LoVo (cell line): ENCODE data around the gene ERC1.
A peak's percentile ranks its signal among the peaks of the same experiment; 100 is the strongest.

Experiments
- DNase-seq: peaks from one replicate; pipeline ENCODE4 v3.0.0-alpha.2; 2016; ENCODE audit warnings: low spot score

Gene ERC1

DNA sequence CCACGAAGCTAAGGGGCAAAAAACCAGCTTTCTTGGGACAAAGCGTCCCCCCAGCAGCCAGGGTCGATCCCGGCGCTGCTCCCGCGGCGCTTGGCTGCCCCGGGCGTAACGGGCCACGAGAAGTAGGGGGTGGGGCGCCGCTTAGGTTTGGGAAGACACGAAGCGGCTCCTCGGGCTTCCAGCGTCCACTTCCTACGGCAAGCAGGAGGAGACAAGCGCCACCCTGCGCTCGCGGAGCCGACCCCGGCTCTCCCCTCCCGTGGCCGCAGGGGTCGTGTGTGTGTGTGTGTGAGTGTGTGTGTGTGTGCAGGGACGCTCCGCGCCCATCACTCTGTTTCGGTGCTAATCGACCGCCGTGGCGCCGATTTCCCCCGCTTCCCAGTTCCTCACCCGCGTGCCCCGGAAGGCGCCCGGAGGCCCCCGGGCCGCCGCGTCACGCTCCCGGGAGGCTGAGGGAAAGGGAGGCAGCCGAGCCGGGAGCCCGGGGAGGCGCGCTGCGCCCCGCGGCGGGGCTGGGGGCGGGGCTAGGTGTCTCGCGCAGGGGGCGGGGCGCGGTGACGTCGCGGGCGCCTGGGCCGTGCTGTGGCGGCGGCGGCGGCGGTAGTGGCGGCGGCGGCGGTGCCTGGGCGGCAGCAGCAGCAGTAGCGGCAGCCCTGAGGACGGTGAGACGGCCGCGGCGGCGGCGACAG, at the start of gene ERC1:
Gene ERC1 (plus strand): TSS at position 563 of the 689 bp plus-strand sequence. CDS start 36,681 bp downstream, outside the sequence.
- peak; percentile 93 for DNase-seq

DNA sequence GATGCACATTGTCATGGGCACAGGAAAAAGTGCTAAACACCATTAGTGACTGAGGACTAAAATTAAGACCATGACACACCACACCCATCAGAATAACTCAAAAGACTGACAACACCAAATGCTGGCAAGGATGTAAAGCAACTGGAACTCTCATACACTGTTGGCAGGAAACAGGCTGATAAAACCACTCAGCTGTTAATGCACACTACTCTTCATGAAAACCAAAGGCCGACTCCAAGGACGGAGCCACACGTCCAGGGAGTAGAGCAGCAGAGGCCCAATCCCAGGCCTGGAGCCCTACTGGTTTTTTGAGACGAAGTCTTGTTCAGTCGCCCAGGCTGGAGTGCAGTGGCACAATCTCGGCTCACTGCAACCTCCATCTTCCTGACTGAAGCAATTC, 48.0 kb upstream of the ERC1 start:
- no peak for DNase-seq

DNA sequence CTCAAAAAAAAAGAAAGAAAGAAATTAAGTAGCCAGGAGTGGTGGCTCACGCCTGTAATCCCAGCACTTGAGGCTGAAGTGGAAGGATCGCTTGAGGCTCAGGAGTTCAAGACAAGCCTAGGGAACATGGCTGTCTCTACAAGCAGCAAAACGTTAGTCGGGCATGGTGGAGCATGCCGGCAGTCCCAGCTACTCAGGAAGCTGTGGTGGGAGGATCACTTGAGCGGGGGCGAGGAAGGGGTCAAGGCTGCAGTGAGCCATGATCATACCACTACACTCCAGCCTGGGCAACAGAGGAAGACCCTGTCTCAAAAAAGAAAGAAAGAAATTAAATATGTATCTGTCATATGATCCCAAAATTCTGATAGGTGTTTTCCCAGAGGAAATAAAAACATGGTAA, 46.8 kb upstream of the ERC1 start:
- no peak for DNase-seq

DNA sequence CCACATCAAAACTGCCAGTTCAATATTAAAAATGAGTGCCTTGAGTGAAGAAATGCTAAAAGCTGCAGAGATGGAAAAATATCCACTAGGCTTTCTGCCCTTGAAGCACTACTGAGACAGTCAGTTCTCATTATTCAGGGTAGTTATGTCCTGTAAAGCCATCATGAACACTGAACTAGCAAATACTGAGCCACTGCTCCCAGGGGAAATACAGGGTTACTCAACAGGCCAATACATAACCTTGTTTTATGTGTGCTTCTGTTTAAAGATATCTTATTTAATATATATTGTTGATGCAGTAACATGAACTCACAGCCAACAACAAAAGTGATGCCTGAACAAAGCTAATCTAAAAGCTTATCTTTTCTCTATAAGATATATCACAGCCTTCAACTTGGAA, 44.8 kb upstream of the ERC1 start:
- no peak for DNase-seq

DNA sequence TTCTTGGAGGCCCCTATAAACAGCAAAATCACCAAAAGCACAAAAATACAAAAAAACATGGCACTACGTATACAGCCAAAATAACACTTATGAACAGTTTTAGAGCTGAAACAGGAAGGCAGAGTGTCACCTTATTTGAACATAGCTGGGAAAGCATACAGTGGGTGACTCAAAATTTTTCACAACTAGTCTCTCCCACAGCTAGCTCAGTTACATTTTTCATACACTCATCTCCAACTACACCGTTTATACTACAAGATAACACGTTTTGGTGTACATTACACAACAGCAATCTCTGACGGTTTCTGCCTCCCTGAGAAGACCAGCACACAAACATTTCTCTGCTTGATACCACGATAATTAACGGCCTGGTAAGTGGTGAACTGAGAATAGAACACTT, 44.4 kb upstream of the ERC1 start:
- DNase-seq: no peak

DNA sequence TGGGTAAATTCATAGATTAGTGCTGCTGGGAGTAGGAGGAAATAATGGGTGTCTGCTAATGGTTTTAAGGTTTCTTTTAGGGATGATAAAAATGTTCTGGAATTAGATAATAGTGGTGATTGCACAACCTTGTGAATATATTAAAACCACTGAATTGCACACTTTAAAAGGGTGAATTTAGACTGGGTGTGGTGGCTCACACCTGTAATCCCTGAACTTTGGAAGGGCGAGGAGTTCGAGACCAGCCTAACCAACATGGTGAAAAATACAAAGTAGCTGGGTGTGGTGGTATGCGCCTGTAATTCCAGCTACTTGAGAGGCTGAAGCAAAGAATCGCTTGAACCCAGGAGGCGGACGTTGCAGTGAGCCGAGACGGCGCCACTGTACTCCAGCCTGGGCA, 42.8 kb upstream of the ERC1 start:
- DNase-seq: no peak

DNA sequence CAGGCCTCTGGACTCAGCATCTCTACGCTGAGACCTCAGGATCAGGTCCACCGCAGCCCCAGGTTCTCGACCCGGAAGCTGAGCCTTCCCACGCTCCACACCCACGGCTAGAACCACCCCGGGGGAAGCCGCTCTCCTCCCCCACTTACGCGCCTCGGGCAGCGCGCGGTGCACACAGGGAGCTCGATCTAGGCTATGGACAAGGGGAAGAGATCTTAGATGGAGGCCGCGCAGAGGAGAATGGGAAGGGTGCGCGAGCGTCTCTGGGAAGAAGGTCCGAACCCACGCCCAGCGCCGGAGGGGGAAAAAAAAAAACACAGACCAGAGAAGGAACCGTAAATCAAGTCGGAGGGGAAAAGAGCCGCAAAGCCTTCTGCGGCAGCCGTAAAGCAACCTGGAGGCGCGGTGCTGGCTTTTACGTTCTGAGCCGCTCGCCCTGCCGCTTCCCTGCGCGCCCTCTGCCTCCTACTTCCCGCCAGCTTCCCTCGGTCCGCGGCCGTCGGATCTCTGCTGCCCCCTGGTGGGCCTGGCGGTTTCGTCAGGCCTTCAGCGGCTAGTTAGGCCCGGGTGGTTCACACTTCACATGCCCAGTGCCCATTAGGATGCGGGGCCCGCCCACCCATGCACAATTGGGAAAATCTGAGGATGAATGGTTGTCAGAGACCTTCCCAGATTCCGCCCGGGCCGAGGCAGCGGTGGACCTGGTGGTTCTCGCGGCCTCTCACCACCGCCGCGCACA, 41.4 kb upstream of the ERC1 start, which contains the start of gene RAD52:
Gene RAD52 (minus strand): TSS at position 242 of the 739 bp plus-strand sequence. CDS start 16,636 bp downstream, outside the sequence.
- DNase-seq: peak; percentile 100

DNA sequence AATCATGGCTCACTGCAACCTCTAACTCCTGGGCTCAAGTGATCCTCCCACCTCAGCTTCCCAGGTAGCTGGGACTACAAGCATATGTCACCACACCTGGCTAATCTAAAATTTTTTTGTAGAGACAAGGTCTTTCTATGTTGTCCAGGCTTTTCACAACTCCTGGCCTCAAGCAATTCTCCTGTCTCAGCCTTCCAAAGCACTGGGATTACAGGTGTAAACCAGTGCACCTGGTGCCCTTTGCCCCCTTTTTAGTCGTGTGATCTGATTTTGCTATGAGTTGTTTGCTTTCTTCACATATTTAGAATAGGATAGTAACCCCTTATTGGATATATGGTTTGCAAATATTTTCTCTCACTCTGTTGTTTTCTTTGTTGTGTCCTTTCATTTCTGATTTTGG, 39.8 kb upstream of the ERC1 start:
- no peak for DNase-seq

DNA sequence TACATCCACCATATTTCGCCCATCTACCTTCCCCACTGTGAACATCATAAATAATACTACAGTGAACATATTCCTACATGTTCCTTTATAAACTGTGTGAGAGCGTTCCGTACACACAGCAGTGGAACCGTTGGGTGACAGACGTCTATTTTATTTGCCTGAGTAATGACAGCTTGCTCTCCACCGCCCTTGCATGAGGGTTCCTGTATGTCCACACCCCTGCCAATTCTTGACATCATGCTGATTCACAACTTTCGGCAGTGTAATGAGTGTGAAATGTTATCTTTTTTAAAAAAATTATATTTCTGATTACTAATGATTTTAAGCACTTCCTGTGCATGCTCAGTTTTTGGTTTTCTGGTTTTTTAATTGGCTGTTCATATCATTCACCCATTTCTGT, 37.2 kb upstream of the ERC1 start:
- peak; percentile 38 for DNase-seq

DNA sequence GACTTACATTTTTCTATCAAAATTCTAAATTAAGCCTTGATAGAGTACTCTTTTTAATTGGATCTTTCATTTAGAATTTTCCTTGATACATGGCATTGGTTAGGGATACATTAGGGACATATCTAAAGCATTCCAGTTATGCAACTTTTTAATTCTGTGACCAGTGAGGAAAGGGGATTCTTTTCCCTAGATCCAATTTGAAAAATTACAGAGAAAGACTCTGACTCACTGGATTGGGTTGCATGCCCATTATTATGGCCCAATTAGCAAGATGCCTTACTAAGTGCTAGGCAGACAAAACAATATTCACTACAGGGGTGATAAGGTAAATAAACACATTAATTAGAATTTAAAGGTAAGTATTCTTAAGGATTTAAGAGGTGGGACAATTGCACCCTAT, 36.3 kb upstream of the ERC1 start:
- no peak for DNase-seq

DNA sequence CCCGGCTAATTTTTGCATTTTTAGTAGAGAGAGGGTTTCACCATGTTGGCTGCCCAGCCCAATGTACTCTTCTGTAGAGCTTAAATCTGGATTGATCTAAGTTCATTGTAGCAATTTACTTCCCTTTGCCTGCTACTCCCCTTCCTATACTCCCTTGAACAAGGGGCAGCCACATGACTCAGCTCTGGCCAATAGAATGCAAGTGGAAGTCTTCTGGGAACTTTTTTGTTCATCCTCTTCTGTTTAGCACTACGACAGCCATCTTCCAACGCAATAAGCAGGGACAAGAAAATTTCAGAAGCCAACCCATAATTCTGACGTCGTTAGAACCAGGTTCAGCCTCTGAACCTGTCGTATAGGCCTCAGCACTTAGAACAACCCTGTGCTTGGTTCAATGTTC, 35.1 kb upstream of the ERC1 start:
- DNase-seq: no peak

DNA sequence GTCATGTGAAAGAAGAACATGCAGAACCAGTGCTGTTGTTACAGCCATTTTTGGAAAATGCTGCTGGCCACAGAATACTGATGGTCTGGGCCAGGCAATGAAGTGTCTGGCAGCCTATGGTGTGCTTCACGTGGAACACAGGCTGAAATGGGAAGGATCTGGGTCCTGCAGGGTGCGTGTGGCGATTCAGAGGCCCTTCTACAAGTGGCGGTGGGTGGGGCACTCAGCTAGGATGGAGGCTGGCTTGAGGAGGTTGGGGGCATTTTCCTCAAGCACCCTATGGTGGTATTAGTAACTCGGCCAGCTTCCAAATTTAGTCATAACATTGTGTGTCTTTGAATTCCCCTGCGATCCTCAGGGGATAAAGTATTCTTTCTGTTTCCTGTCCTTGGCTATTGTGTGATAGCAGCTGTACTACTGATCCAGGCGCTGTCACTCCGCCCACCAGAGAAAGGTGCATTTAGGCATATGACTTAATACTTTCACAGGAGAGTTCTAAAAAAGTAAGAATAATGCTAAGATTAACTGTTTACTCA, 32.4 kb upstream of the ERC1 start:
- DNase-seq: no peak

DNA sequence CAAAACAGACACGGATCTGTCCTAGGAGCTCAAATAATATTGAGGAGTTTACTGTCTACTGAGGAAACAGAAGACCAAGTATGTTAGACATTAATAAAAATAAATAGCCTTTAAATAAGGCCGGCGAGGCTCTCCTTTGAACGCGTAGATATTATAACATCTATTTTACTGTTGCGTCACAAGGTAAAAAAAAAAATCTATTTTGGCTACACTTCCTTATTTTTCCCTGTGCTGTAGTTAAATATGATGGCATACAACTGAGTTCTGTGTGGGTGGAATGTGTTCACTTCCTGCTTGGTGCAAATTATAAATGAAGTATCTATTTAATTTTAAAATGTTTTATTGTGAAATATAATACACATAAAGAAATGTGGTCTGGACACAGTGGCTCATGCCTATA, 24.3 kb upstream of the ERC1 start:
- DNase-seq: no peak

DNA sequence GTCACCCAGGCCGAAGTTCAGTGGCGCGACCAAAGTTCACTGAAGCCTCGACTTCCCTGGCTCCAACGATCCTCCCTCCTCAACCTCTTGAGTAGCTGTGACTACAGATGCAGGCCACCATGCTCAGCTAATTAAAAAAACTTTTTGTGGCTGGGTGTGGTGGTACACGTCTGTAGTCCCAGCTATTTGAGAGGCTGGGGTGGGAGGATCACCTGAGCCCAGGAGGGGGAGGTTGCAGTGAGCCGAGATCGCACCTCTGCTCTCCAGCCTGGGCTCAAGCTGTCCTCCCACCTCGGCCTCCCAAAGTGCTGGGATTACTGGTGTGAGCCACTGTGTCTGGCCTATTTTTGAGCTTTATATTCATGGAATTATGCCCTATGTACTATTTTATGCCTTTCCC, 23.4 kb upstream of the ERC1 start:
- no peak for DNase-seq

DNA sequence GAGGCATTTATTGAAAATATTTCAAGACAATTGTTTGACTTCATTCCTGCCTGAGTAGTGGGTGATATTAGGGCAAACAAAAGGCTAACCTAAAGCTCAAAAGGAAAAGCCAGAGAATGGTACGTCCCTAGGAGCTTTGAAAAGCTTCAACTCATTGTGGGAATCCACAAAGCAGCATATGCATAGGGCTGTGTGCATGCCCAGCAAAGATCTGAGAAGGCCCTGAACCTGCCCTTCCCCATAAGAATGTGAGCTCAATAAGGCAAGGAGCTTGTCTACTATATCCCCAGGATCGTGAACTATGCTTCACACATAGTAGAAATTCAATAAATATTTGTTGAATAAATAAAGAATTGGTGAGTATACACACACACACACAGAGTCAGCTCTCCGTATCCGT, 22.5 kb upstream of the ERC1 start:
- no peak for DNase-seq

DNA sequence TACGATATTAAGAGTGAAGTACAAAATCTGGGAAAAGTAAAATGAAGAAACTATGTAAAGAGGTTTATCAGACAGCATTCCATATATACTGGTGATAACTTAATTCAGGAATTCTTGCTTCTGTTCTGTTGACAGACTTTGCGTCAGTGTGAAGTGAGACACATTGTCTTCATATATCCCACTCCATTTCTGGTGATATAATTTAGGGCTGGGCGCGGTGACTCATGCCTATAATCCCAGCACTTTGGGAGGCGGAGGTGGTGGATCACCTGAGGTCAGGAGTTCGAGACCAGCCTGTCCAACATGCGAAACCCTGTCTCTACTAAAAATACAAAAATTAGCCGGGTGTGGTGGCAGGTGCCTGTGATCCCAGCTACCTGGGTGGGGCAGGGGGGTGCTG, 21.2 kb upstream of the ERC1 start:
- no peak for DNase-seq

DNA sequence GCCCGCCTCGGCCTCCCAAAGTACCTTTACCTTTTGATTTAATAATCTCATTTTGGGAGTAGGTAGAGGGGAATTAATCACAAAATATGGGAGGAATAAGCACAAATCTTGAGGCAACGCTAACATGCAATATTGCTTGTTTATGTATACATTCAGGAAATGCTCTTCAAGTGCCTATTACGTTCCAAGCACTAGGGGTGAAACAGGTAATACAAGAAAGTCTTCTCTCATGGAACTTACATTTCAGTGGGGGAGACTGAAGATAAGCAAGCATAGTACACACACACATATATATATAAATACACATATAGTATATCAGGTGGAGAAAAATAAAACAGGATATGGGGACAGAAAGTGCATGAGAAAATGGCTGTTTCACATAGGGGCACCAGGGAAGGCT, 19.0 kb upstream of the ERC1 start:
- no peak for DNase-seq

DNA sequence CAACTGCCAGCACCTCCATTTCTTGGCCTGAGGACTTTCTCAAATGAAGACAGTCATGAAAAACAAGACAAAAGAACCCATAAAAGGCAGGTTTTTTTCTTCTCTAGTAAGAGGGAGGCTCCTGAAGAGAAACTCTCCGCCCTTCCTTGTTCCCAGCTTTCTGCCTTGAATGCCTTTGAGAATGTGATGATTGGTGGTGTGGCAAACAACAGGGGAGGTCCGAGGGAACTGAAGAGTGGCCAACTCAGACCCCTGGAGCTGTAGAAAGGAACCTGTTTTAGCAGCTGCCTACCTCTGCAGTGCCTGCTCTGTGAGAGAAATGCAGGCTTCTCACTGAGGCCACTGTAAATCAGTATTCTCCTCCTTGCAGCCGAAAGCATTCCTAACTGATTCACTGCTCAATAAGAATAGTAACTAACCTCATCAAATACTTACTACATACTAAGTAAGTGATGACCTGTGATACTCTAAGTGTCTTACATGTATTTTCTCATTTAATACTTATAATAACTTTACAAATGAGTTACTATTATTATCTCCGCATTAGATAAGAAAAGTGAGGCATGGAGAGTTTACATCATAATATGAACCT, 16.7 kb upstream of the ERC1 start:
- DNase-seq: no peak

DNA sequence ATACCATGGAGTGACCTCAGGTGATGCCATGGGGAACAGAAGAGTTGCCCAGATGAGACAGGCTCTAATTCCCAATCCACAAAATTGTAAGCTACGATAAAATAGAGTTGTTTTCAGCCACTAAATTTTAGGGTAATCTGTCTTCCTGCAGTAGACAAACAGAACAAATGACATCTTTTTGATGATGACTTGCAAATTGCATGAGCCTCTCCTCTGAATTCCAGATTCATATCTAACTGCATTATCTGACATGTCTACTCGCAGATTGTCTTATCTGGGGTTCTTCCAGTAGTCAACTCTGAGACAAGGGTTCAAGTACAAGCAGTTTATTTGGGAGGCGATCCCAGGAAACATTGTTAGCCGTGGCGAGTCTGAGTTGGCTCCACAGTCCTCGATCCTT, 14.4 kb upstream of the ERC1 start:
- DNase-seq: no peak

DNA sequence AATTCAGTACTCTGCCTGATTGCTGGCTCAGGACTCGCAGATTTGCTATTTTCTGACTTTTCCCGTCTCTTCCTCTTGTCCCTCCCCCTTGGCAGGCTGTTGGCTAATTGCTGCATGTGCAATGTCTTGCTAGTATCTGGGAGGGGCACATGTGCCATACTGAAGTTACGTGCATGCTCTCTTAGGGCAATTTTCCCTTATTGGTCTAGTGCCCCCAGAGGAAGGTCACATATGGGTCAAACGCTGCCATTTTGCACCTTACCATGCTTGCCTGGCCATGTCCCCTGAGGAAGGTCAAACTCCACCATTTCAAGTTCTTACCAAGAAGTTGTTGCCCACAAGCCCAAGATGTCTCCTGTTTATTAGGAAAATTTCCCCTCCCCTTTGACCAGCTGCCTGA, 13.9 kb upstream of the ERC1 start:
- DNase-seq: no peak

DNA sequence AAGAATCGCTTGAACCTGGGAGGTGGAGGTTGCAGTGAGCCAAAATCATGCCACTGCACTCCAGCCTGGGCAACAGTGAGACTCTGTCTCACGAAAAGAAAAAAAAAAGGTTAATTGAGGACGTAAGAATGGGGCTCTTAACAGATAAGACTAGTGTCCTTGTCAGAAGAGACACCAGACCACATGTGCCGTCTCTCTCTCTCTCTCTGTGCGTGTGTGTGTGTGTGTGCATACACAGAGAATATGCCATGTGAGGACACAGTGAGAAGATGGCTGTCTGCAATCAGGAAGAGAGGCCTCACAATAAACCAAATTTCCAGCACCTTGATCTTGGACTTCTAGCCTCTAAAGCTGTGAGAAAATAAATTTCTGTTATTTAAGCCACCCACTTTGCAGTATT, 11.7 kb upstream of the ERC1 start:
- DNase-seq: no peak

DNA sequence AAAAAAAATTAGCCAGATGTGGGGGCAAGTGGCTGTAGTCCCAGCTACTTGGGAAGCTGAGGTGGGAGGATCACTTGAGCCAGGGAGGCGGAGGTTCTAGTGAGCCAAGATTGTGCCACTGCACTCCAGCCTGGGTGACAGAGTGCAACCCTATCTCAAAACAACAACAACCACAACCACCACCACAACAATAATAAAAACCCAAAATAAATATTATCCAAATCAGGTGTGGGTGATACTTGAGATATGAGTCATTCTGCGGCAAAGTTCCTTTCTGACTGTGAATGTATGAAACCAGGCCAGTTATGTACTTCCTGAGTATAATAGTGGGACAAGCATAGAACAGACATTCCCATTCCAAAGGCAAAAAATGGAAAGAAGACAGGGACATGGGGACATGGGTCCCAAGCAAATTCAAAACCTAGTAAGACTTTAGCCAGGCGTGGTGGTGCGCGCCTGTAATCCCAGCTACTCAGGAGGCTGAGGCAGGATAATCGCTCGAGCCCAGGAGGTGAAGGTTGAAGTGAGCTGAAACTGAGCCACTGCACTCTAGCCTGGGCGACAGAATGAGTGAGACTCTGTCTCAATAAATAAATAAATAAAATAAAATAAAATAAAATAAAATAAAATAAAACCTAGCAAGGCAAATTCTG, 9.7 kb upstream of the ERC1 start:
- peak; percentile 49 for DNase-seq

DNA sequence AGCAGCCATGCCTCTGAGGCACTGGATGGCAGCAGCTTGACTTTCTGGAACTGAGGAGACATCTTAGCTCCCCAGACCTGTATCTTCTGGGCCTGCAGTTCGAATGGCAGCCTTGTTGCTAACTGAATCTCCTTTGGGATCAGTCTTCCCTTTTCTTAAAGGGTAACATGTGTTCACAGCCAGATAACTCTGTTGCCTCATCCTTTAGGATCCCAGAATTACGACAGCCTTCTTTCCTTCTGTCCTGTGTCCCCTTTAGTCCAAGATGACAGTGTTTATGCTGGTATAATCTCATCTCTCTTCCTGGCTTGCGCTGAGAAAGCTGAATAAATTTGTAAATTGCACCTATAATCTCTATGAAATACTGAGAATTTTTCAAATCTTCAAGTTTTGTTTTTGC, 9.1 kb upstream of the ERC1 start:
- no peak for DNase-seq
